Karpas-422 (cell line): ENCODE measurements around the gene MCCD1. TPM values are rescaled to one million over a fixed set of nuclear protein-coding genes. Genes with fewer than 3 reads are reported as not detected.
A peak's percentile ranks its signal among the peaks of the same experiment; 100 is the strongest.

ENCODE experiments used
- DNase-seq: peaks from one replicate; pipeline ENCODE4 v3.0.0-alpha.2; 2015
- H2AFZ ChIP-seq: fragments of 200-600 bp; sonication (generic); 2 replicates; pipeline ENCODE4 v1.6.1; 2014; ENCODE audit warnings: antibody characterized with exemption, low read length, mixed read lengths
- H3K27ac ChIP-seq: fragments of 200-600 bp; sonication (generic); 2 replicates; pipeline ENCODE4 v1.5.1; 2014; ENCODE audit warnings: mild to moderate bottlenecking, low read length, moderate library complexity
- H3K27me3 ChIP-seq: fragments of 200-600 bp; sonication (generic); 2 replicates; pipeline ENCODE4 v1.6.1; 2014; ENCODE audit warnings: low read length, mixed read lengths
- H3K36me3 ChIP-seq: fragments of 200-600 bp; sonication (generic); 2 replicates; pipeline ENCODE4 v1.6.1; 2014; ENCODE audit warnings: low read length, mixed read lengths; ENCODE audit not compliant: insufficient read depth
- H3K4me1 ChIP-seq: fragments of 200-600 bp; sonication (generic); 2 replicates; pipeline ENCODE4 v1.6.1; 2014; ENCODE audit warnings: mild to moderate bottlenecking, low read length, mixed read lengths
- H3K4me2 ChIP-seq: fragments of 200-600 bp; sonication (generic); 2 replicates; pipeline ENCODE4 v1.6.1; 2014; ENCODE audit warnings: low read length, low read depth, mild to moderate bottlenecking; ENCODE audit not compliant: poor library complexity, severe bottlenecking
- H3K4me3 ChIP-seq: fragments of 200-600 bp; sonication (generic); 2 replicates; pipeline ENCODE4 v1.5.1; 2014; ENCODE audit warnings: mild to moderate bottlenecking, antibody characterized with exemption, low read length, mixed read lengths
- H3K79me2 ChIP-seq: fragments of 200-600 bp; sonication (generic); 2 replicates; pipeline ENCODE4 v1.6.1; 2014; ENCODE audit warnings: mild to moderate bottlenecking, low read length, mixed read lengths
- H3K9ac ChIP-seq: fragments of 200-600 bp; sonication (generic); 2 replicates; pipeline ENCODE4 v1.6.0; 2014; ENCODE audit warnings: low read length
- H3K9me2 ChIP-seq: fragments of 200-600 bp; sonication (generic), shearing (Covaris generic); replicated peaks from 2 replicates; pipeline ENCODE4 v1.6.0; 2014; ENCODE audit warnings: mild to moderate bottlenecking, low read length, moderate library complexity; ENCODE audit not compliant: insufficient read depth
- H3K9me3 ChIP-seq: fragments of 300-700, 200-600 bp; sonication (generic); 2 replicates; pipeline ENCODE4 v1.6.1; 2014; ENCODE audit warnings: low read length, mixed read lengths
- H4K20me1 ChIP-seq: fragments of 200-600 bp; sonication (generic); 2 replicates; pipeline ENCODE4 v1.6.1; 2014; ENCODE audit warnings: mild to moderate bottlenecking, antibody characterized with exemption, low read length, low read depth; ENCODE audit not compliant: insufficient read depth
- total RNA-seq: library from RNA; depleted of rRNA; stranded (reverse); fragments of >200 nt; shearing (Covaris generic); gene quantifications from 2 replicates; pipeline ENCODE4 v1.2.3, GENCODE V29; 2014; ENCODE audit warnings: low replicate concordance

MCCD1 gene
- total RNA-seq, 1 experiment from 2014 or later: not detected

- Histone ChIP-seq H3K9ac (no peak overlapping the region), H4K20me1 (peaks cover 4% of the 10 kb centered on the region; the same call in 1 of the 2 replicates), H3K36me3 (peaks cover 13% of the 10 kb centered on the region; the same call in 1 of the 2 replicates), H3K79me2 (no peaks in the 10 kb centered on the region), H3K4me3 (no peak overlapping the region), H3K9me2 (no peaks in the 10 kb centered on the region), H3K9me3 (no peaks in the 10 kb centered on the region), H3K27me3 (no peaks in the 10 kb centered on the region), H3K4me1 (no peaks in the 10 kb centered on the region), H3K27ac (no peak overlapping the region), H2AFZ (no peak overlapping the region), H3K4me2 (no peak overlapping the region)
- no peak for DNase-seq
Measured at GRCh38 chr6:31525932-31526591, 2.7 kb upstream of the MCCD1 start.

DNA sequence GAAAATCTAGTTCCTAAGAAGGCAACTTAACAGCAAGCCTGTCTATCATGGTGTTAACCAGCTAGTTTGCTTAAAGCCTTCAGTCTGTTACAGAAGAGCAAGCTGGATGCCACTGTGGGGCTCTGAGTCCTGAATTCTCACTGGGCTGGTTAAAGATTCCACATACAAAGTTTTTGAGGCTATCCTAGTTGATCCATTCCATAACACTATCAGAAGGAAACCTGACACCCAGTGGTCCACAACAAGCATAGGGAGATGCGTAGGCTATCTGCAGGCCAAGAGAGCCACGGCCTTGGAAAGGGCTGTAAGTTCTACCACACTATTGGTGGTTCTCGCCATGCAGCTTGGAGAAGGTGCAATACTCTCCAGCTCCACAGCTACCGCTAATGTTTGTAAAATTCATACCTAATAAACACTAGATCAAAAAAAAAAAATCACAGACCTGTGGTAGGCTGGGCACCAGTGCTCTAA lies 420 bp upstream of the MCCD1 start:
- H2AFZ ChIP-seq: no peak overlapping the region
- no peaks in the 10 kb centered on the region for H3K27me3 ChIP-seq
- no peaks in the 10 kb centered on the region for H3K9me3 ChIP-seq
- peaks cover 32% of the 10 kb centered on the region; the same call in 1 of the 2 replicates for H3K36me3 ChIP-seq
- H3K4me1 ChIP-seq: no peaks in the 10 kb centered on the region
- no peaks in the 10 kb centered on the region for H3K9me2 ChIP-seq
- H3K4me2 ChIP-seq: no peak overlapping the region
- no peak overlapping the region for H3K27ac ChIP-seq
- H3K9ac ChIP-seq: no peak overlapping the region
- H3K79me2 ChIP-seq: no peaks in the 10 kb centered on the region
- DNase-seq: peak; percentile 59
- H4K20me1 ChIP-seq: peaks cover 6% of the 10 kb centered on the region; the same call in 1 of the 2 replicates
- no peak overlapping the region for H3K4me3 ChIP-seq

DNA sequence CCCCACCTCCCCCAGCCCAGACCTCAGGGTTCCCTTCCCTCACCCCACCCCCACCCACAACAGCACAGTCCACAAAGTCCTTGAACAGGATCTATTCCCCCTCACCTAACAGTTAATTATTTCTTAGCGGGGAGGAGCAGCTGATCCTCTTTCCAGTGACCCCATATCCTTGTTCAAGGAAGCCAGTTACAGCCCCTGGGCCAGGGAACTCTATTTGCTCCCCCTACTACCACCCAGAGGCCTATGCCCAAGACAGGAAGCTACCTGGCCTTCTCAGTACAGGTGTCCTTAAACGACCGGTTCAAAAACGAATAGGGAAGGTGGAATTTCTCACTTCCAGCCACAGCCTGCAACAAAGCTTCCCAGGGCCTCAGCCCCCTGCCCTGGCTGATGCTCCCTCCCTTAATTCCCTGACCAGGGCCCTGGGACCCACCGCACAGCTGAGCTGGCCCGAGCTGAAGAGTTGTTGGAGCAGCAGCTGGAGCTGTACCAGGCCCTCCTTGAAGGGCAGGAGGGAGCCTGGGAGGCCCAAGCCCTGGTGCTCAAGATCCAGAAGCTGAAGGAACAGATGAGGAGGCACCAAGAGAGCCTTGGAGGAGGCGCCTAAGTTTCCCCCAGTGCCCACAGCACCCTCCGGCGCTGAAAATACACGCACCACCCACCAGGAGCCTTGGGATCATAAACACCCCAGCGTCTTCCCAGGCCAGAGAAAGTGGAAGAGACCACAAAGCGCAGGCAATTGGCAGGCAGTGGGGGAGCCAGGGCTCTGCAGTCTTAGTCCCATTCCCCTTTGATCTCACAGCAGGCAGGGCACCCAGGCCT lies 778 bp downstream of the MCCD1 start:
- Histone ChIP-seq H3K4me1 (no peaks in the 10 kb centered on the region; the same call in 1 of the 2 replicates), H3K4me3 (no peak overlapping the region), H3K27ac (no peak overlapping the region), H3K9ac (no peak overlapping the region), H3K9me3 (no peaks in the 10 kb centered on the region), H4K20me1 (peaks cover 14% of the 10 kb centered on the region), H3K9me2 (no peaks in the 10 kb centered on the region), H2AFZ (no peak overlapping the region), H3K36me3 (peaks cover 44% of the 10 kb centered on the region; the same call in 1 of the 2 replicates), H3K4me2 (no peak overlapping the region), H3K79me2 (no peaks in the 10 kb centered on the region), H3K27me3 (no peaks in the 10 kb centered on the region)
- DNase-seq: peak; percentile 60

DNA sequence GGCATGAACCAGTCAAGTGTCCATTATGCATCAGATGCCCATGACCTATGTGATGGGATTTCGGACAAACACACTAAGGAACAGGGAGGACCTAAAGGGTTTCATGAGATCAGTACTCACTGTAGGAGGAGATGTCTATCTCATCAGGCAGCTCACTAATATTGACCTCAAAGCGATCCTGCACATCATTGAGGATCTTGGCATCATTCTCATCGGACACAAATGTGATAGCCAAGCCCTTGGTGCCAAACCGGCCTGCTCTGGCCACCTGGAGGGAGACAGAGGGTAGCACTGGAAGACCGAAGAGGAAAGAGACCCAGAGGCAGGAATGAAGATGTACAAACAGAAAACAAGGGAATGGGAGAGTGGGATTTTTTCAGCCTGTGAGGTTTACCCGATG lies 1.9 kb downstream of the MCCD1 start:
- Histone ChIP-seq H3K36me3 (peaks cover 56% of the 10 kb centered on the region), H3K4me1 (no peaks in the 10 kb centered on the region; the same call in 1 of the 2 replicates), H4K20me1 (peaks cover 25% of the 10 kb centered on the region), H3K9me3 (no peaks in the 10 kb centered on the region), H3K9me2 (no peaks in the 10 kb centered on the region), H3K79me2 (no peaks in the 10 kb centered on the region), H3K27ac (no peak overlapping the region), H2AFZ (no peak overlapping the region), H3K4me3 (no peak overlapping the region), H3K9ac (no peak overlapping the region), H3K4me2 (no peak overlapping the region), H3K27me3 (no peaks in the 10 kb centered on the region)
- no peak for DNase-seq

DNA sequence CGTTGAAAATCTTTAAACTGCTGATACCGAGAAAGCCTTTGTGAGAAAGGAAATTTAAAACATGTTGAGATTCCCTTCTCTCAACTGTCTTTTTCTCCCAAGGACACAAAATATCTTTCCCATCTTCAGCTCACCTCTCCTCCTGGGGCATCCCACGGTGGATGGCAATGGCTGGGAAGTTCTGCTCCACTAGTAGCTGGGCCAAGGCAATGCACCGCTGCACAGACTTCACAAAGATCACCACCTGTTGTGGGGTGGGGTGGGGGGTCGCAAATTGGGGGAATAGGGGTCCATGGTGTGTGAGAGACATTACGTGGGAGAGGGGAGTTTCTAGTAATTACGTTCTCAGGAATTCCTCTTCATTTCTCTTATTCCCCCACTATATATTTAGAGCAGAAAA lies 2.4 kb downstream of the MCCD1 start:
- peaks cover 3% of the 10 kb centered on the region; the same call in 1 of the 2 replicates for H3K79me2 ChIP-seq
- DNase-seq: no peak
- no peak overlapping the region for H3K4me2 ChIP-seq
- H3K9ac ChIP-seq: no peak overlapping the region
- H3K4me3 ChIP-seq: no peak overlapping the region
- no peak overlapping the region for H2AFZ ChIP-seq
- H3K27me3 ChIP-seq: no peaks in the 10 kb centered on the region
- H3K9me2 ChIP-seq: no peaks in the 10 kb centered on the region
- no peaks in the 10 kb centered on the region for H3K9me3 ChIP-seq
- H3K4me1 ChIP-seq: no peaks in the 10 kb centered on the region; the same call in 1 of the 2 replicates
- peaks cover 61% of the 10 kb centered on the region for H3K36me3 ChIP-seq
- peaks cover 30% of the 10 kb centered on the region for H4K20me1 ChIP-seq
- no peak overlapping the region for H3K27ac ChIP-seq

DNA sequence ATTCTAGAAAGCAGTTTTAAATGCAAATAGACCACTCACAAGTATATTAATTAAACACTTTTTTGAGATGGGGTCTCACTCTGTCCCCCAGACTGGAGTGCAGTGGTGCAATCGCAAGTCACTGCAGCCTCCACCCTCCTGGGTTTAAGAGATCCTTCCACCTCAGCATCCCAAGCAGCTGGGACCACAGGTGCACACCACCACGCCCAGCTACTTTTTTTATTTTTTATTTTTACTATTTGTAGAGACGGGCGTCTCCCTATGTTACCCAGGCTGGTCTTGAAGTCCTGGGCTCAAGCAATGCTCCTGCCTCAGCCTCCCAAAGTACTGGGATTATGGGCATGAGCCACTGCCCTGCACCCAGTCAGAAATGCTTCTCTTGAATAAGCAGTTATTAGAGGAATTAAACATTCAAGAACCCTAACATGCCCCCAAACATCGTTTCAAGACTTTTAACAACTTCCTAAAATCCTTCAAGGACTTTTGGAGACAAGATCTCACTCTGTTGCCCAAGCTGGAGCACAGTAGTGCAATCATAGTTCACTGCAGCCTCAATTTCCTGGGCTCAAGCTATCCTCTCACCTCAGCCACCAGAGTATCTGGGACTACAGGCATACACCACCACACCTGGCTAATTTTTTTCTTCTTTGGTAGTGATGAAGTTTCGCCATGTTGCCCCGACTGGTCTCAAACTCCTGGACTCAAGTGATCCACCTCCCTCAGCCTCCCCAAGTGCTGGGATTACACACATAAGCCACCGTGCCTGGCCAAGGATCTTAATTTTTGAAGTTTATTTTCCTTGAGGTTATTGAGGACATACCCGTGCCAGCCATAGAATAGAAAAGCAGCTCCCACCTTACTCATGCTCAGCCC lies 3.2 kb downstream of the MCCD1 start:
- Histone ChIP-seq H3K79me2 (peaks cover 7% of the 10 kb centered on the region; the same call in 1 of the 2 replicates), H3K36me3 (peaks cover 68% of the 10 kb centered on the region), H4K20me1 (peaks cover 37% of the 10 kb centered on the region)

DNA sequence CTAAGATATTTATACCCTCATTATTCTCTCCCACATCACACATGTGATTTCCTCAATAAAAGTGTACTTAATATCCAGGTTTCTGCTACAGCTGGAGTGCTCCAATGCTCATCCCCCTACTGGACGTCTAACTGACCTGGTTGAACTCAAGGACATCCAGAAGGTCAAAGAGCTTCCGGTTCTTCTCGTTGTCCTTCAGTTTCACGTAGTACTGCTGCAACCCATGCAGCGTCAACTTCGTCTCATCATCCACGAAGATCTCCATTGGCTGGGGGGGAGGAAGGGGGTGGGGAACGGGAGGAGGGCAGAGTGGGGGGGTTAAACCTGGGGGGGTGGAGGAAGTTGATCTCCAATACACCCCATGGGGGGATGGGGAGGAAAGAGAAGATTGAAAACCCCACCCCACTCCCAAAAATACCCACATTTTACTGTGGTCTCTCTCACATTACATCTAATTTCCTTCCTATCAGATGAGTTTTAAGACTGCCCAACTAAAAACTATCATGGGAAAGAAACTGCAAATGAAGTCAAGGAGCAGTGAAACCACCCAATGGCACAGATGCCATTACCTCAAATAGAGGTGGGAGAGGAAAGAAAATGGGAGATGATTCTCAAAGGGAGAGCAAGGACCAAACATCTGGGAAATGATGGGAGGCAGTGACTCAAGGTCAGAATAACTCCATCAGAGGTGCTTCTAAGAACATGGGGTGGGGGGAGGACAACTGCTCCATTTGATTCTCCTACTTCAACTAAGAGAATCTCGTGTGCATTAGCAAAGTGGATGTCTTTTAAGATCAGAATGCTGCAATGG lies 4.1 kb downstream of the MCCD1 start:
- no peak overlapping the region for H3K4me2 ChIP-seq
- H4K20me1 ChIP-seq: peaks cover 40% of the 10 kb centered on the region
- H3K9me3 ChIP-seq: no peaks in the 10 kb centered on the region
- no peak for DNase-seq
- H3K4me1 ChIP-seq: no peaks in the 10 kb centered on the region; the same call in 1 of the 2 replicates
- no peak overlapping the region for H3K9ac ChIP-seq
- H3K27ac ChIP-seq: no peak overlapping the region
- H3K4me3 ChIP-seq: no peak overlapping the region
- H3K27me3 ChIP-seq: no peaks in the 10 kb centered on the region
- no peaks in the 10 kb centered on the region for H3K9me2 ChIP-seq
- peaks cover 7% of the 10 kb centered on the region; the same call in 1 of the 2 replicates for H3K79me2 ChIP-seq
- H2AFZ ChIP-seq: no peak overlapping the region
- H3K36me3 ChIP-seq: peaks cover 73% of the 10 kb centered on the region

More for the DNA sequence above, 3.2 kb downstream of the MCCD1 start:
- no peak overlapping the region for H2AFZ ChIP-seq
- H3K9me3 ChIP-seq: no peaks in the 10 kb centered on the region
- no peaks in the 10 kb centered on the region for H3K9me2 ChIP-seq
- DNase-seq: peak; percentile 40
- H3K9ac ChIP-seq: no peak overlapping the region
- H3K4me3 ChIP-seq: no peak overlapping the region
- H3K27ac ChIP-seq: no peak overlapping the region
- H3K4me2 ChIP-seq: no peak overlapping the region
- no peaks in the 10 kb centered on the region; the same call in 1 of the 2 replicates for H3K4me1 ChIP-seq
- H3K27me3 ChIP-seq: no peaks in the 10 kb centered on the region
